ENCODE results near the gene FANCI.
A peak's percentile ranks its signal among the peaks of the same experiment; 100 is the strongest.

Gene FANCI

GRCh38 chr15:89362203-89363101, 118.7 kb downstream of the FANCI start:
- H3K9me3 ChIP-seq (ENCODE audit: control insufficient read depth, insufficient read depth, low read depth, low read length): no peaks in the 10 kb centered on the region
- H3K4me1 ChIP-seq (ENCODE audit: control insufficient read depth, insufficient read depth, low read length): peaks cover 14% of the 10 kb centered on the region
- H3K4me3 ChIP-seq (ENCODE audit: low read depth, low read length): peak overlapping the region; percentile 12; the same call in 1 of the 2 replicates
- no peaks in the 10 kb centered on the region for H3K36me3 ChIP-seq (ENCODE audit: control insufficient read depth, insufficient read depth, low read length)
- no peak overlapping the region for H3K27ac ChIP-seq (ENCODE audit: low read depth, low read length)
- no peak overlapping the region for H3K9ac ChIP-seq (ENCODE audit: low read length)
- H3K27me3 ChIP-seq (ENCODE audit: control insufficient read depth, insufficient read depth, low read length): peaks cover 100% of the 10 kb centered on the region

DNA sequence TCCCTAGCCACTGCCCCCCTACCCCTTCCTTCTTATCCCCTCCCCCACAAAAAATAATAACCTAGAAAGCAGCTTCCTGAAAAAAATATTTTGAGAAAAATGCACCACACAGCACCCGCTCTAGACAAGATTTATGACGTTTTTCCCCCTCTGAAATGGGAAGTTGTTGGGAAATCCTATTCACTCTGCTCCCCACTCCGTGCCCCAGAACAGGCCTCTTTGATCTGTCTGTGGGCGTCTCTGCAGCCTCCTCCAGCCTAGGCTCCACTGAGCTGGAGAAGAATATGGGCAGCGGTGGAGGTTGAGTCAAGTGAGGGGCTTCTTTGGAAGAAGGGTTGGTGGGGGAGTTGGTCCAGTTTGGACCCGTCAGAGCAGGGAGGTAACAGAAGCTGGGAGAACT, 119.4 kb downstream of the FANCI start:
- no peak overlapping the region for H3K4me3 ChIP-seq (ENCODE audit: low read depth, low read length)
- no peak overlapping the region for H3K27ac ChIP-seq (ENCODE audit: low read depth, low read length)
- no peaks in the 10 kb centered on the region for H3K36me3 ChIP-seq (ENCODE audit: control insufficient read depth, insufficient read depth, low read length)
- peaks cover 100% of the 10 kb centered on the region for H3K27me3 ChIP-seq (ENCODE audit: control insufficient read depth, insufficient read depth, low read length)
- H3K9me3 ChIP-seq (ENCODE audit: control insufficient read depth, insufficient read depth, low read depth, low read length): no peaks in the 10 kb centered on the region
- peaks cover 14% of the 10 kb centered on the region for H3K4me1 ChIP-seq (ENCODE audit: control insufficient read depth, insufficient read depth, low read length)
- no peak overlapping the region for H3K9ac ChIP-seq (ENCODE audit: low read length)

DNA sequence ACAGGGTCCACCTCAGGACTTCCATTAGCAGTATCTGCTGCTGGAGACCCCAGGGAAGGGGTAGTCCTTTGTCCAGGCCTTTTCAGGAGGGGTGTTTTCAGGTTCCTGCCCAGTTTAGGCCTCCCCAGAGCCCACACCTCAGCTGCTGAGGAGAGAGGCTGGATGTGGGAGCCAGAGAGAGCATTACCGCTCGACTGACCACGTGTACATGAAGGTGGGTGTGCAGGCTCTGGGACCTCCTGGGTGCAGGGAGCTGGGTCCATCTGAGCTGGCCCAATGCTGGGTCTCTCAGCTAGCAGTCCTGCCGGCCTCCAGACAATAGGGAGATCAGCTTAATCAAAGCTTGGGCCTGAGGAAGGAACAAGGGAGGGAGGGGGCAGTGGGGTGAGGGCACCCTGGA, 120.0 kb downstream of the FANCI start:
- peaks cover 14% of the 10 kb centered on the region for H3K4me1 ChIP-seq (ENCODE audit: control insufficient read depth, insufficient read depth, low read length)
- H3K9ac ChIP-seq (ENCODE audit: low read length): no peak overlapping the region
- H3K27me3 ChIP-seq (ENCODE audit: control insufficient read depth, insufficient read depth, low read length): peaks cover 100% of the 10 kb centered on the region
- no peaks in the 10 kb centered on the region for H3K36me3 ChIP-seq (ENCODE audit: control insufficient read depth, insufficient read depth, low read length)
- H3K4me3 ChIP-seq (ENCODE audit: low read depth, low read length): no peak overlapping the region
- no peaks in the 10 kb centered on the region for H3K9me3 ChIP-seq (ENCODE audit: control insufficient read depth, insufficient read depth, low read depth, low read length)
- no peak overlapping the region for H3K27ac ChIP-seq (ENCODE audit: low read depth, low read length)

- Histone ChIP-seq H3K36me3 (ENCODE audit: control insufficient read depth, insufficient read depth, low read length) (no peaks in the 10 kb centered on the region), H3K27ac (ENCODE audit: low read depth, low read length) (no peak overlapping the region), H3K27me3 (ENCODE audit: control insufficient read depth, insufficient read depth, low read length) (peaks cover 100% of the 10 kb centered on the region), H3K4me3 (ENCODE audit: low read depth, low read length) (no peak overlapping the region), H3K9ac (ENCODE audit: low read length) (no peak overlapping the region), H3K9me3 (ENCODE audit: control insufficient read depth, insufficient read depth, low read depth, low read length) (no peaks in the 10 kb centered on the region), H3K4me1 (ENCODE audit: control insufficient read depth, insufficient read depth, low read length) (peaks cover 16% of the 10 kb centered on the region)
Measured at GRCh38 chr15:89364341-89364740, 120.6 kb downstream of the FANCI start.

- Histone ChIP-seq H3K27ac (ENCODE audit: low read depth, low read length) (no peak overlapping the region), H3K4me3 (ENCODE audit: low read depth, low read length) (no peak overlapping the region), H3K9me3 (ENCODE audit: control insufficient read depth, insufficient read depth, low read depth, low read length) (no peaks in the 10 kb centered on the region), H3K27me3 (ENCODE audit: control insufficient read depth, insufficient read depth, low read length) (peaks cover 100% of the 10 kb centered on the region), H3K36me3 (ENCODE audit: control insufficient read depth, insufficient read depth, low read length) (no peaks in the 10 kb centered on the region), H3K4me1 (ENCODE audit: control insufficient read depth, insufficient read depth, low read length) (peaks cover 16% of the 10 kb centered on the region), H3K9ac (ENCODE audit: low read length) (no peak overlapping the region)
Measured at GRCh38 chr15:89364741-89365450, 121.1 kb downstream of the FANCI start.

DNA sequence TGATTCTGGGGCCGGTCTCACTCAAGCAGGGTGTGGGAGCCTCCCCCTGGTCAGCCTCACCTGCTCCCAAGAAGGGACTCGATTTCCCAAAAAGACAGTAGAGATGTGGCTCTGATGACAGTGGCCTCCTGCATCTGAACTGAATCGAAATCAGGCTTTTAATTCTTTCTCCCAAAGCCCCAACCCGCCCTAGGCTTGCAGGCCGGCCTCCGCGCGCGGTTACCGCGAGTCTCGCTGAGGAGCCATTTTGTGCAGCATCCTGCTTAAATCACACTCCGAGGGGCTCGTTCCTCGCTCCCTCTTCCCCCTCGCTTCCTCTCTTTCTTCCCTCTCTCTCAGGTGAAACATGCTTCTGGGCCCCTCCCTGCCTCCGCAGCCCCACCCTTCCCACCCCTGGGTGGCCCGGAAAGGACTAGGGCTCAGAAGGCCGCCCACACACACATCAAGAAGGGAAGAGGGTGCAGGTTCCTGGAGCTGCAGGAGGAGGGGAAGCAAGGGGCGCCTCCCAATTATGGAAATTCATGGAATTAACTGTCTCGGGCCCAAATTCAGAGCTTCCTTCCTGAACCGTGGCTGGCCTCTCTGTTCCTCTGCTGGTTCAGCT, 121.8 kb downstream of the FANCI start:
- no peak overlapping the region for H3K9ac ChIP-seq (ENCODE audit: low read length)
- peaks cover 100% of the 10 kb centered on the region for H3K27me3 ChIP-seq (ENCODE audit: control insufficient read depth, insufficient read depth, low read length)
- peaks cover 14% of the 10 kb centered on the region for H3K4me1 ChIP-seq (ENCODE audit: control insufficient read depth, insufficient read depth, low read length)
- H3K4me3 ChIP-seq (ENCODE audit: low read depth, low read length): no peak overlapping the region
- H3K36me3 ChIP-seq (ENCODE audit: control insufficient read depth, insufficient read depth, low read length): no peaks in the 10 kb centered on the region
- H3K9me3 ChIP-seq (ENCODE audit: control insufficient read depth, insufficient read depth, low read depth, low read length): no peaks in the 10 kb centered on the region
- no peak overlapping the region for H3K27ac ChIP-seq (ENCODE audit: low read depth, low read length)

Measured in HUES6 (cell line).